ENCODE results near the gene AARS2.

DNA sequence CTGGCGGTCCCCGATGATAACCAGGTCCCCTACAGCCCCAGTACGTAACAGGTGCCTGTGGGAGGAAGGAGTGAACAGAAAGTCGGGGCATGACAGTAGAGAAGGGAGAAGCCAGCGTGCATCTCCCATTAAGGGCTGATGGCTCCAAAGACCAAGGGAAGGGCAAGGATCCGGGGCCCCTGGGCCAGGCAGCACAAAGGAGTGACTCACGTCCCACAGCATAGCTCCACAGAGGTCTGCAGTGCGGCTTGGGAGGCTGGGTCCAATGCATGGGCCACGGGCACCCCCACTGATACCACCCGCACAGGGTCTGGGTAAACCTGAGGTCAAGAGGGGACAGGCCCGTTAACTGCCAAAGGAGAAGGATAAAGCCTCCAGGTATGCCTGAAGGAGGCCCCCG is 10.3 kb downstream of the AARS2 start:
- TF ChIP-seq, protein P1, sequence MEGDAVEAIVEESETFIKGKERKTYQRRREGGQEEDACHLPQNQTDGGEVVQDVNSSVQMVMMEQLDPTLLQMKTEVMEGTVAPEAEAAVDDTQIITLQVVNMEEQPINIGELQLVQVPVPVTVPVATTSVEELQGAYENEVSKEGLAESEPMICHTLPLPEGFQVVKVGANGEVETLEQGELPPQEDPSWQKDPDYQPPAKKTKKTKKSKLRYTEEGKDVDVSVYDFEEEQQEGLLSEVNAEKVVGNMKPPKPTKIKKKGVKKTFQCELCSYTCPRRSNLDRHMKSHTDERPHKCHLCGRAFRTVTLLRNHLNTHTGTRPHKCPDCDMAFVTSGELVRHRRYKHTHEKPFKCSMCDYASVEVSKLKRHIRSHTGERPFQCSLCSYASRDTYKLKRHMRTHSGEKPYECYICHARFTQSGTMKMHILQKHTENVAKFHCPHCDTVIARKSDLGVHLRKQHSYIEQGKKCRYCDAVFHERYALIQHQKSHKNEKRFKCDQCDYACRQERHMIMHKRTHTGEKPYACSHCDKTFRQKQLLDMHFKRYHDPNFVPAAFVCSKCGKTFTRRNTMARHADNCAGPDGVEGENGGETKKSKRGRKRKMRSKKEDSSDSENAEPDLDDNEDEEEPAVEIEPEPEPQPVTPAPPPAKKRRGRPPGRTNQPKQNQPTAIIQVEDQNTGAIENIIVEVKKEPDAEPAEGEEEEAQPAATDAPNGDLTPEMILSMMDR (IDR thresholded peaks at IDR 0.05) = no peak
- TF ChIP-seq POLR2A (IDR thresholded peaks at IDR 0.05) = no peak
- no peak for TF ChIP-seq EP300 (IDR thresholded peaks at IDR 0.05)
